Measurements from ENCODE around the gene LLGL2. TPM values are rescaled to one million over a fixed set of nuclear protein-coding genes. Genes with fewer than 3 reads are reported as not detected.

LLGL2 gene
- total and polyA plus RNA-seq, 10 of the 15 experiments (the other 5 are each of a cell fraction or from before 2014, with no cell fraction given) = 0.21 to 9.9 (median 4.5) TPM

- ChIA-PET CTCF (interaction anchor here (0.6 to 2.2 kb wide), 8 partner anchors 8 to 137 kb away, joined by 3 to 11 read pairs (median 4); partner anchors contain the start of gene SMIM5), SMC1A (ENCODE audit: uncharacterized antibody, unreplicated experiment) (no interaction called here), POLR2A (interaction anchor here (0.5 kb wide), 2 partner anchors 11 to 337 kb away, joined by 3 to 4 read pairs; no protein-coding TSS in a partner anchor), RAD21 (ENCODE audit: unreplicated experiment) (no interaction called here)
- Histone ChIP-seq H3K9ac (ENCODE audit: control insufficient read depth, insufficient read depth, low read length) (no peak overlapping the region), H3K4me2 (ENCODE audit: control insufficient read depth, insufficient read depth) (no peak overlapping the region), H3K4me1 (ENCODE audit: control insufficient read depth, insufficient read depth, low read length) (no peaks in the 10 kb centered on the region), H3K9me3 (replicated peaks; ENCODE audit: control insufficient read depth, insufficient read depth, low read length) (no peaks in the 10 kb centered on the region), H3K79me2 (ENCODE audit: control insufficient read depth, insufficient read depth, low read length) (no peaks in the 10 kb centered on the region), H4K20me1 (ENCODE audit: control insufficient read depth, insufficient read depth) (no peaks in the 10 kb centered on the region), H3K27ac (ENCODE audit: control insufficient read depth, insufficient read depth) (no peak overlapping the region), H2AFZ (ENCODE audit: control insufficient read depth, low read depth, low read length) (no peak overlapping the region), H3K36me3 (ENCODE audit: control insufficient read depth in 2 of 2, insufficient read depth in 2 of 2, low read length in 1 of 2) (no peaks in the 10 kb centered on the region), H3K4me3 (no peak overlapping the region), H3K27me3 (replicated peaks in 1 of 2; ENCODE audit: control insufficient read depth in 2 of 2, insufficient read depth in 2 of 2, low read length in 1 of 2) (no peaks in the 10 kb centered on the region)
- intact Hi-C loops (cut with micrococcal nuclease; ENCODE audit: unreplicated experiment) (no loop called here), in situ Hi-C loops (cut with MboI) (no loop called here)
- no TSS peak for BruUV-seq (replicated peaks)
- FAIRE-seq (no peak), DNase-seq (ENCODE audit: low read depth, low spot score) (no peak), ATAC-seq (no peak)
- TF ChIP-seq NRF1 (conservative IDR thresholded peaks at IDR 0.05; ENCODE audit: low read depth, low read length) (no peak), ZNF384 (IDR thresholded peaks at IDR 0.05; ENCODE audit: borderline replicate concordance, low read depth, low read length) (no peak), ASH2L (IDR thresholded peaks at IDR 0.05; ENCODE audit: borderline replicate concordance, low read depth) (no peak), BCL3 (IDR thresholded peaks at IDR 0.05; ENCODE audit: borderline replicate concordance, insufficient read depth, low read depth, low read length, poor library complexity, severe bottlenecking) (no peak)
- WGBS (ENCODE audit: insufficient coverage, insufficient replicate concordance, low lambda C conversion rate, missing lambda C conversion rate) = 52% methylated on average over 24 of the region's 24 CpGs
Measured at GRCh38 chr17:75616521-75617122, 91.1 kb downstream of the LLGL2 start.

- H3K4me3 ChIP-seq = no peak overlapping the region
- H4K20me1 ChIP-seq (ENCODE audit: control insufficient read depth, insufficient read depth) = no peaks in the 10 kb centered on the region
- no peak overlapping the region for H3K27ac ChIP-seq (ENCODE audit: control insufficient read depth, insufficient read depth)
- intact Hi-C loops (cut with micrococcal nuclease; ENCODE audit: unreplicated experiment) (no loop called here), in situ Hi-C loops (cut with MboI) (no loop called here)
- RAD21 ChIA-PET (ENCODE audit: unreplicated experiment) = no interaction called here
- H3K4me2 ChIP-seq (ENCODE audit: control insufficient read depth, insufficient read depth) = no peak overlapping the region
- 60% methylated on average over 16 of the region's 16 CpGs for WGBS (ENCODE audit: insufficient coverage, insufficient replicate concordance, low lambda C conversion rate, missing lambda C conversion rate)
- H3K4me1 ChIP-seq (ENCODE audit: control insufficient read depth, insufficient read depth, low read length) = no peaks in the 10 kb centered on the region
- H3K9ac ChIP-seq (ENCODE audit: control insufficient read depth, insufficient read depth, low read length) = no peak overlapping the region
- ATAC-seq = no peak
- CTCF ChIA-PET = interaction anchor here (1.0 to 2.2 kb wide), 5 partner anchors 13 to 132 kb away, joined by 3 to 11 read pairs (median 10); partner anchors contain the start of gene SMIM5
- no peaks in the 10 kb centered on the region for H3K79me2 ChIP-seq (ENCODE audit: control insufficient read depth, insufficient read depth, low read length)
- no peak for FAIRE-seq
- no TSS peak for BruUV-seq (replicated peaks)
- no peak overlapping the region for H2AFZ ChIP-seq (ENCODE audit: control insufficient read depth, low read depth, low read length)
- no peaks in the 10 kb centered on the region for H3K27me3 ChIP-seq (replicated peaks in 1 of 2; ENCODE audit: control insufficient read depth in 2 of 2, insufficient read depth in 2 of 2, low read length in 1 of 2)
- no peaks in the 10 kb centered on the region for H3K9me3 ChIP-seq (replicated peaks; ENCODE audit: control insufficient read depth, insufficient read depth, low read length)
- DNase-seq (ENCODE audit: low read depth, low spot score) = no peak
- POLR2A ChIA-PET = no interaction called here
- no peaks in the 10 kb centered on the region for H3K36me3 ChIP-seq (ENCODE audit: control insufficient read depth in 2 of 2, insufficient read depth in 2 of 2, low read length in 1 of 2)
- SMC1A ChIA-PET (ENCODE audit: uncharacterized antibody, unreplicated experiment) = no interaction called here
- TF ChIP-seq RBBP5 (conservative IDR thresholded peaks at IDR 0.05) = no peak
- no peak for TF ChIP-seq POLR2AphosphoS2 (IDR thresholded peaks at IDR 0.05; ENCODE audit: low read depth, low read length)
- TF ChIP-seq ZZZ3 (IDR thresholded peaks at IDR 0.05; ENCODE audit: control insufficient read depth, insufficient read length, low read depth) = no peak
- no peak for TF ChIP-seq POLR2AphosphoS5 (IDR thresholded peaks at IDR 0.05; ENCODE audit: low read length)
- no peak for TF ChIP-seq HDGF (IDR thresholded peaks at IDR 0.05)
- TF ChIP-seq RELA (IDR thresholded peaks at IDR 0.05; ENCODE audit: borderline replicate concordance, partially characterized antibody) = no peak
- no peak for TF ChIP-seq SREBF2 (IDR thresholded peaks at IDR 0.05; ENCODE audit: low read length)
- TF ChIP-seq IRF3 (IDR thresholded peaks at IDR 0.05) = no peak
- TF ChIP-seq ETV6 (conservative IDR thresholded peaks at IDR 0.05 in 1 of 2, IDR thresholded peaks at IDR 0.05 in 1 of 2; ENCODE audit: borderline replicate concordance in 1 of 2, low read depth in 1 of 2) = no peak
- no peak for TF ChIP-seq RAD21 (IDR thresholded peaks at IDR 0.05; ENCODE audit: insufficient read depth, low read depth, low read length)
- no peak for TF ChIP-seq MYB (IDR thresholded peaks at IDR 0.05; ENCODE audit: borderline replicate concordance, low read depth, low read length)
- no peak for TF ChIP-seq KLF5 (IDR thresholded peaks at IDR 0.05; ENCODE audit: partially characterized antibody)
Measured at GRCh38 chr17:75617218-75617617, 91.7 kb downstream of the LLGL2 start.
